ENCODE data around the gene C10orf53. TPM values are rescaled to one million over a fixed set of nuclear protein-coding genes. Genes with fewer than 3 reads are reported as not detected.
A peak's percentile ranks its signal among the peaks of the same experiment; 100 is the strongest.
"Not testable (repeated sequence)": the region's sequence is repeated elsewhere in the genome, so short reads cannot be mapped to it uniquely, and the experiment has no call there.

Gene C10orf53
- total and polyA plus RNA-seq, 2 experiments from 2014 or later, result not detected

- peaks cover 3% of the 10 kb centered on the region for H3K27me3 ChIP-seq
- H3K4me3 ChIP-seq, result no peak overlapping the region
- no peaks in the 10 kb centered on the region for H3K36me3 ChIP-seq (replicated peaks; ENCODE audit: insufficient read depth, low read depth)
- TF ChIP-seq EZH2 (IDR thresholded peaks at IDR 0.05; ENCODE audit: borderline replicate concordance) (no peak), EZH2phosphoT487 (IDR thresholded peaks at IDR 0.05; ENCODE audit: low read depth, severe bottlenecking, unreplicated experiment) (no peak), CTCF (IDR thresholded peaks at IDR 0.05; ENCODE audit: poor library complexity) (no peak)
- no peak overlapping the region for H3K27ac ChIP-seq
- H3K9me2 ChIP-seq (replicated peaks; ENCODE audit: insufficient read depth), result no peaks in the 10 kb centered on the region
- H3K4me1 ChIP-seq (ENCODE audit: insufficient read depth), result no peaks in the 10 kb centered on the region
- WGBS (ENCODE audit: low lambda C conversion rate, missing lambda C conversion rate), result 69% methylated on average over 6 of the region's 6 CpGs
- H2AFZ ChIP-seq, result no peak overlapping the region
- H4K20me1 ChIP-seq (ENCODE audit: insufficient read depth, poor library complexity, severe bottlenecking), result no peaks in the 10 kb centered on the region
- H3K4me2 ChIP-seq, result no peak overlapping the region
- H3K79me2 ChIP-seq, result no peaks in the 10 kb centered on the region
- H3K9me3 ChIP-seq (ENCODE audit: low read depth), result no peaks in the 10 kb centered on the region
- no peak for DNase-seq (ENCODE audit: low spot score)
These were observed 10.8 kb upstream of the C10orf53 start for GRCh38 chr10:49668684-49669083.

GRCh38 chr10:49678827-49679479 lies 498 bp upstream of the C10orf53 start:
- Histone ChIP-seq H3K9me3 (ENCODE audit: low read depth) (no peaks in the 10 kb centered on the region), H3K79me2 (no peaks in the 10 kb centered on the region), H3K4me2 (peak overlapping the region; percentile 70), H3K27me3 (peaks cover 39% of the 10 kb centered on the region), H3K36me3 (replicated peaks; ENCODE audit: insufficient read depth, low read depth) (no peaks in the 10 kb centered on the region), H3K4me3 (no peak overlapping the region), H2AFZ (no peak overlapping the region), H3K9me2 (replicated peaks; ENCODE audit: insufficient read depth) (no peaks in the 10 kb centered on the region), H4K20me1 (ENCODE audit: insufficient read depth, poor library complexity, severe bottlenecking) (no peaks in the 10 kb centered on the region), H3K27ac (no peak overlapping the region), H3K4me1 (ENCODE audit: insufficient read depth) (no peaks in the 10 kb centered on the region)
- TF ChIP-seq EZH2phosphoT487 (IDR thresholded peaks at IDR 0.05; ENCODE audit: low read depth, severe bottlenecking, unreplicated experiment) (no peak), CTCF (IDR thresholded peaks at IDR 0.05; ENCODE audit: poor library complexity) (no peak), EZH2 (IDR thresholded peaks at IDR 0.05; ENCODE audit: borderline replicate concordance) (no peak)
- no peak for DNase-seq (ENCODE audit: low spot score)
- 40% methylated on average over 19 of the region's 19 CpGs for WGBS (ENCODE audit: low lambda C conversion rate, missing lambda C conversion rate)

GRCh38 chr10:49682449-49682848 lies 3.0 kb downstream of the C10orf53 start:
- H3K36me3 ChIP-seq (replicated peaks; ENCODE audit: insufficient read depth, low read depth); H2AFZ ChIP-seq; H3K79me2 ChIP-seq; H3K9me3 ChIP-seq (ENCODE audit: low read depth); H3K4me1 ChIP-seq (ENCODE audit: insufficient read depth); H3K4me2 ChIP-seq; DNase-seq (ENCODE audit: low spot score); H3K4me3 ChIP-seq; H3K27ac ChIP-seq; H4K20me1 ChIP-seq (ENCODE audit: insufficient read depth, poor library complexity, severe bottlenecking); H3K9me2 ChIP-seq (replicated peaks; ENCODE audit: insufficient read depth): not testable (repeated sequence)
- WGBS (ENCODE audit: low lambda C conversion rate, missing lambda C conversion rate), result 81% methylated on average over 3 of the region's 5 CpGs
- H3K27me3 ChIP-seq, result peaks cover 11% of the 10 kb centered on the region

- no peak overlapping the region for H3K4me3 ChIP-seq
- H3K79me2 ChIP-seq, result no peaks in the 10 kb centered on the region
- no peak overlapping the region for H3K27ac ChIP-seq
- no peaks in the 10 kb centered on the region for H4K20me1 ChIP-seq (ENCODE audit: insufficient read depth, poor library complexity, severe bottlenecking)
- WGBS (ENCODE audit: low lambda C conversion rate, missing lambda C conversion rate), result 95% methylated on average over 2 of the region's 2 CpGs
- no peak for DNase-seq (ENCODE audit: low spot score)
- H3K4me2 ChIP-seq, result no peak overlapping the region
- TF ChIP-seq CTCF (IDR thresholded peaks at IDR 0.05; ENCODE audit: poor library complexity) (no peak), EZH2 (IDR thresholded peaks at IDR 0.05; ENCODE audit: borderline replicate concordance) (no peak), EZH2phosphoT487 (IDR thresholded peaks at IDR 0.05; ENCODE audit: low read depth, severe bottlenecking, unreplicated experiment) (no peak)
- H3K9me2 ChIP-seq (replicated peaks; ENCODE audit: insufficient read depth), result no peaks in the 10 kb centered on the region
- no peaks in the 10 kb centered on the region for H3K9me3 ChIP-seq (ENCODE audit: low read depth)
- H3K27me3 ChIP-seq, result peaks cover 7% of the 10 kb centered on the region
- H3K36me3 ChIP-seq (replicated peaks; ENCODE audit: insufficient read depth, low read depth), result no peaks in the 10 kb centered on the region
- H3K4me1 ChIP-seq (ENCODE audit: insufficient read depth), result peaks cover 1% of the 10 kb centered on the region
- H2AFZ ChIP-seq, result no peak overlapping the region
These were observed 3.4 kb downstream of the C10orf53 start for GRCh38 chr10:49682879-49683278.

Measured in hepatocyte (in vitro differentiated cells).